SK-N-SH treated with all-trans-retinoic acid at 6 μM for 48 hours (cell line): Measurements from ENCODE around the gene RGS9.

Experiments
- ATAC-seq: fragments of 200-7000 bp; cut with Tn5 transposase; 3 replicates; pipeline ENCODE4 v1.9.1; 2020; ENCODE audit warnings: mild to moderate bottlenecking, moderate library complexity
- BACH2 ChIP-seq: fragments of 250-450 bp; sonication (Bioruptor Pico); IDR thresholded peaks from 2 replicates; pipeline ENCODE4 v1.9.0; 2021; ENCODE audit warnings: mild to moderate bottlenecking, borderline replicate concordance
- CSDC2 ChIP-seq: fragments of 250-450 bp; sonication (Bioruptor Pico); IDR thresholded peaks from 2 replicates; pipeline ENCODE4 v1.5.0; 2020; ENCODE audit warnings: mild to moderate bottlenecking, moderate library complexity
- ESRRG ChIP-seq: fragments of 250-450 bp; sonication (Bioruptor Pico); IDR thresholded peaks from 2 replicates; pipeline ENCODE4 v1.6.1; 2021; ENCODE audit warnings: mild to moderate bottlenecking
- GLIS3 ChIP-seq: fragments of 250-450 bp; sonication (Bioruptor Pico); IDR thresholded peaks from 2 replicates; pipeline ENCODE4 v1.5.0; 2020; ENCODE audit warnings: mild to moderate bottlenecking, moderate library complexity
- ISL1 ChIP-seq: fragments of 250-450 bp; sonication (Bioruptor Pico); IDR thresholded peaks from 2 replicates; pipeline ENCODE4 v2.1.2; 2022; ENCODE audit warnings: mild to moderate bottlenecking, moderate library complexity
- PPARA ChIP-seq: fragments of 250-450 bp; sonication (Bioruptor Pico); IDR thresholded peaks from 2 replicates; pipeline ENCODE4 v1.5.0; 2020; ENCODE audit warnings: mild to moderate bottlenecking, borderline replicate concordance
- RARB ChIP-seq: fragments of 250-450 bp; sonication (Bioruptor Pico); IDR thresholded peaks from 2 replicates; pipeline ENCODE4 v1.8.0; 2021; ENCODE audit warnings: mild to moderate bottlenecking, moderate library complexity
- SNAI2 ChIP-seq: fragments of 250-450 bp; sonication (Bioruptor Pico); IDR thresholded peaks from 2 replicates; pipeline ENCODE4 v1.5.0; 2020; ENCODE audit warnings: mild to moderate bottlenecking, moderate library complexity
- TOX ChIP-seq: fragments of 250-450 bp; sonication (Bioruptor Pico); IDR thresholded peaks from 2 replicates; pipeline ENCODE4 v1.8.0; 2021; ENCODE audit warnings: mild to moderate bottlenecking, moderate library complexity, borderline replicate concordance
- ZC3H10 ChIP-seq: fragments of 250-450 bp; sonication (Bioruptor Pico); IDR thresholded peaks from 2 replicates; pipeline ENCODE4 v1.5.1; 2021; ENCODE audit warnings: mild to moderate bottlenecking, moderate library complexity
- ZFP3 ChIP-seq: fragments of 250-450 bp; sonication (Bioruptor Pico); IDR thresholded peaks from 2 replicates; pipeline ENCODE4 v1.5.0; 2020; ENCODE audit warnings: mild to moderate bottlenecking, moderate library complexity
- ZFP30 ChIP-seq: fragments of 450-650 bp; formaldehyde crosslinking; IDR thresholded peaks from 2 replicates; pipeline ENCODE4 v1.5.0; 2022; ENCODE audit warnings: mild to moderate bottlenecking, moderate library complexity
- ZNF565 ChIP-seq: fragments of 450-650 bp; formaldehyde crosslinking; conservative IDR thresholded peaks from 2 replicates; pipeline ENCODE4 v1.5.0; 2020; ENCODE audit warnings: low read depth, mild to moderate bottlenecking, moderate library complexity
- ZNF70 ChIP-seq: fragments of 450-650 bp; formaldehyde crosslinking; IDR thresholded peaks from 2 replicates; pipeline ENCODE4 v1.5.0; 2020; ENCODE audit warnings: mild to moderate bottlenecking, moderate library complexity
- ZNF8 ChIP-seq: fragments of 450-650 bp; formaldehyde crosslinking; IDR thresholded peaks from 2 replicates; pipeline ENCODE4 v1.5.0; 2020; ENCODE audit warnings: mild to moderate bottlenecking, moderate library complexity
- TF ChIP-seq, protein P1 (sequence below): fragments of 250-450 bp; sonication (Bioruptor Pico); IDR thresholded peaks from 2 replicates; pipeline ENCODE4 v1.8.0; 2021; ENCODE audit warnings: low read depth, mild to moderate bottlenecking, moderate library complexity, borderline replicate concordance
- TF ChIP-seq, protein P2 (sequence below): fragments of 250-450 bp; sonication (Bioruptor Pico); IDR thresholded peaks from 2 replicates; pipeline ENCODE4 v1.8.0; 2020; ENCODE audit warnings: mild to moderate bottlenecking, moderate library complexity, borderline replicate concordance
- TF ChIP-seq, protein P3 (sequence below): fragments of 250-450 bp; sonication (Bioruptor Pico); IDR thresholded peaks from 2 replicates; pipeline ENCODE4 v1.5.1; 2020; ENCODE audit warnings: low read depth, mild to moderate bottlenecking, moderate library complexity
- TF ChIP-seq, protein P4 (sequence below): fragments of 250-450 bp; sonication (Bioruptor Pico); IDR thresholded peaks from 2 replicates; pipeline ENCODE4 v1.5.0; 2020; ENCODE audit warnings: mild to moderate bottlenecking, moderate library complexity
- TF ChIP-seq, protein P5 (sequence below): fragments of 250-450 bp; sonication (Bioruptor Pico); IDR thresholded peaks from 2 replicates; pipeline ENCODE4 v1.5.1; 2021; ENCODE audit warnings: mild to moderate bottlenecking, moderate library complexity

The RGS9 gene

DNA sequence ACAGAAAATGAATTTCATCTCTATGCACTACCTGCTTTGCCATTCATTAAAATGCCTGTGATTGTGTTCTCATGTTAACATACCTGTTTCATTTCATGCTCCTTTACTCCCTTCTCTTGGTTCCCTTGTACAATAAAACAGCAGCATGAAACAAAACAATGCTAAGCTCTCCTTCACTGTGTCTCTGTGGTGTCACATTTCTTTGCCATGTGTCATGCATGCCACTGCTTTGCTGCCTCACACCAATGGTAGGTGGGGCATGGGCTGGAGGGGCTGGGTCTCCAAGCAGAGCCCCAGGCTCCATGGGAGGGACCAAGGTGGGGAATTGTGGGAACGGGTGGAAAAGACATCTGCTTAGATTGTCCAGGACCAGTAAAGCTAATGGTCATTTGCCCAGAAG is 83.6 kb downstream of the RGS9 start (continued):
- TF ChIP-seq, protein P1, sequence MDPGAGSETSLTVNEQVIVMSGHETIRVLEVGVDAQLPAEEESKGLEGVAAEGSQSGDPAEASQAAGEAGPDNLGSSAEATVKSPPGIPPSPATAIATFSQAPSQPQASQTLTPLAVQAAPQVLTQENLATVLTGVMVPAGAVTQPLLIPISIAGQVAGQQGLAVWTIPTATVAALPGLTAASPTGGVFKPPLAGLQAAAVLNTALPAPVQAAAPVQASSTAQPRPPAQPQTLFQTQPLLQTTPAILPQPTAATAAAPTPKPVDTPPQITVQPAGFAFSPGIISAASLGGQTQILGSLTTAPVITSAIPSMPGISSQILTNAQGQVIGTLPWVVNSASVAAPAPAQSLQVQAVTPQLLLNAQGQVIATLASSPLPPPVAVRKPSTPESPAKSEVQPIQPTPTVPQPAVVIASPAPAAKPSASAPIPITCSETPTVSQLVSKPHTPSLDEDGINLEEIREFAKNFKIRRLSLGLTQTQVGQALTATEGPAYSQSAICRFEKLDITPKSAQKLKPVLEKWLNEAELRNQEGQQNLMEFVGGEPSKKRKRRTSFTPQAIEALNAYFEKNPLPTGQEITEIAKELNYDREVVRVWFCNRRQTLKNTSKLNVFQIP (CRISPR knock-in tag): no peak

DNA sequence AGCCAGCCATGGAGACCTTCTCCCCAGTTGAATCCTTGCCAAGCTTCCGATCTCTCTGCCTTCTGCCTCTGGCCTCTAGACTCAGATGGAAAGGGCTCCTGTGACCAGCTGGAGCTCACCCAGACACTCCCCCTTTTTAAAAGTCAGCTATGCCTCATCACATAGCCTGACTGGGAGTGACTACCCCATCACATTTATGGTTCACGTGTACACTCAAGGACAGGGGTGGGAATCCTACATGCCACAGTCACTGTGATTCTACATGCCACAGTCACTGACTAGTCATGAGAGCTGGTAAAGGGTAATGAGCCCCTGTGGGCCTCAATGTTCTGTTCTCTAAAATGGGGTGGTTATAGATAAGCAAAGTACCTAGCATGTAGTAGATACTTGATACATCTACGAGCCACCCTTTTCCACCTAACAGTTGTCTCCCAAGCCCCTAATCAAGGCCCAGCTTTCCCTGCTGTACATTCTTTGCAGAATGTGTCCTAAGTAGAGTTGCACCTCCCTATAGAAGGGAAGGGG is 85.1 kb downstream of the RGS9 start:
- ATAC-seq: no peak
- no peak for TF ChIP-seq ZNF565 (CRISPR knock-in tag)
- TF ChIP-seq CSDC2 (CRISPR knock-in tag): no peak
- TF ChIP-seq TOX (CRISPR knock-in tag): no peak
- TF ChIP-seq ZFP30: no peak
- TF ChIP-seq PPARA: no peak
- TF ChIP-seq SNAI2 (CRISPR knock-in tag): no peak
- TF ChIP-seq RARB (CRISPR knock-in tag): no peak
- TF ChIP-seq, protein P1 (CRISPR knock-in tag): no peak
- TF ChIP-seq, protein P2, sequence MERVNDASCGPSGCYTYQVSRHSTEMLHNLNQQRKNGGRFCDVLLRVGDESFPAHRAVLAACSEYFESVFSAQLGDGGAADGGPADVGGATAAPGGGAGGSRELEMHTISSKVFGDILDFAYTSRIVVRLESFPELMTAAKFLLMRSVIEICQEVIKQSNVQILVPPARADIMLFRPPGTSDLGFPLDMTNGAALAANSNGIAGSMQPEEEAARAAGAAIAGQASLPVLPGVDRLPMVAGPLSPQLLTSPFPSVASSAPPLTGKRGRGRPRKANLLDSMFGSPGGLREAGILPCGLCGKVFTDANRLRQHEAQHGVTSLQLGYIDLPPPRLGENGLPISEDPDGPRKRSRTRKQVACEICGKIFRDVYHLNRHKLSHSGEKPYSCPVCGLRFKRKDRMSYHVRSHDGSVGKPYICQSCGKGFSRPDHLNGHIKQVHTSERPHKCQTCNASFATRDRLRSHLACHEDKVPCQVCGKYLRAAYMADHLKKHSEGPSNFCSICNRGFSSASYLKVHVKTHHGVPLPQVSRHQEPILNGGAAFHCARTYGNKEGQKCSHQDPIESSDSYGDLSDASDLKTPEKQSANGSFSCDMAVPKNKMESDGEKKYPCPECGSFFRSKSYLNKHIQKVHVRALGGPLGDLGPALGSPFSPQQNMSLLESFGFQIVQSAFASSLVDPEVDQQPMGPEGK (CRISPR knock-in tag): no peak
- TF ChIP-seq, protein P3, sequence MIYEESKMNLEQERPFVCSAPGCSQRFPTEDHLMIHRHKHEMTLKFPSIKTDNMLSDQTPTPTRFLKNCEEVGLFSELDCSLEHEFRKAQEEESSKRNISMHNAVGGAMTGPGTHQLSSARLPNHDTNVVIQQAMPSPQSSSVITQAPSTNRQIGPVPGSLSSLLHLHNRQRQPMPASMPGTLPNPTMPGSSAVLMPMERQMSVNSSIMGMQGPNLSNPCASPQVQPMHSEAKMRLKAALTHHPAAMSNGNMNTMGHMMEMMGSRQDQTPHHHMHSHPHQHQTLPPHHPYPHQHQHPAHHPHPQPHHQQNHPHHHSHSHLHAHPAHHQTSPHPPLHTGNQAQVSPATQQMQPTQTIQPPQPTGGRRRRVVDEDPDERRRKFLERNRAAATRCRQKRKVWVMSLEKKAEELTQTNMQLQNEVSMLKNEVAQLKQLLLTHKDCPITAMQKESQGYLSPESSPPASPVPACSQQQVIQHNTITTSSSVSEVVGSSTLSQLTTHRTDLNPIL (CRISPR knock-in tag): no peak
- TF ChIP-seq ZC3H10: no peak
- TF ChIP-seq ISL1 (CRISPR knock-in tag): no peak
- TF ChIP-seq, protein P4, sequence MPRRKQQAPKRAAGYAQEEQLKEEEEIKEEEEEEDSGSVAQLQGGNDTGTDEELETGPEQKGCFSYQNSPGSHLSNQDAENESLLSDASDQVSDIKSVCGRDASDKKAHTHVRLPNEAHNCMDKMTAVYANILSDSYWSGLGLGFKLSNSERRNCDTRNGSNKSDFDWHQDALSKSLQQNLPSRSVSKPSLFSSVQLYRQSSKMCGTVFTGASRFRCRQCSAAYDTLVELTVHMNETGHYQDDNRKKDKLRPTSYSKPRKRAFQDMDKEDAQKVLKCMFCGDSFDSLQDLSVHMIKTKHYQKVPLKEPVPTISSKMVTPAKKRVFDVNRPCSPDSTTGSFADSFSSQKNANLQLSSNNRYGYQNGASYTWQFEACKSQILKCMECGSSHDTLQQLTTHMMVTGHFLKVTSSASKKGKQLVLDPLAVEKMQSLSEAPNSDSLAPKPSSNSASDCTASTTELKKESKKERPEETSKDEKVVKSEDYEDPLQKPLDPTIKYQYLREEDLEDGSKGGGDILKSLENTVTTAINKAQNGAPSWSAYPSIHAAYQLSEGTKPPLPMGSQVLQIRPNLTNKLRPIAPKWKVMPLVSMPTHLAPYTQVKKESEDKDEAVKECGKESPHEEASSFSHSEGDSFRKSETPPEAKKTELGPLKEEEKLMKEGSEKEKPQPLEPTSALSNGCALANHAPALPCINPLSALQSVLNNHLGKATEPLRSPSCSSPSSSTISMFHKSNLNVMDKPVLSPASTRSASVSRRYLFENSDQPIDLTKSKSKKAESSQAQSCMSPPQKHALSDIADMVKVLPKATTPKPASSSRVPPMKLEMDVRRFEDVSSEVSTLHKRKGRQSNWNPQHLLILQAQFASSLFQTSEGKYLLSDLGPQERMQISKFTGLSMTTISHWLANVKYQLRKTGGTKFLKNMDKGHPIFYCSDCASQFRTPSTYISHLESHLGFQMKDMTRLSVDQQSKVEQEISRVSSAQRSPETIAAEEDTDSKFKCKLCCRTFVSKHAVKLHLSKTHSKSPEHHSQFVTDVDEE (CRISPR knock-in tag): no peak

DNA sequence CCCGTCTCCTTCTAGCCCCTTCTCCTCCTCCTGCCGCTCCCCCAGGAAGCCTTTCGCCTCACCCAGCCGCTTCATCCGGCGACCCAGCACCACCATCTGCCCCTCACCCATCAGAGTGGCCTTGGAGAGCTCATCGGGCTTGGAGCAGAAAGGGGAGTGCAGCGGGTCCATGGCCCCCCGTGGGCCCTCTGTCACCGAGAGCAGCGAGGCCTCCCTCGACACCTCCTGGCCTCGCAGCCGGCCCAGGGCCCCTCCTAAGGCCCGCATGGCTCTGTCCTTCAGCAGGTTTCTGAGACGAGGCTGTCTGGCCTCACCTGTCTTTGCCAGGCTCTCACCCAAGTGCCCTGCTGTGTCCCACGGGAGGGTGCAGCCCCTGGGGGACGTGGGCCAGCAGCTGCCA is 87.9 kb downstream of the RGS9 start:
- ATAC-seq: no peak
- no peak for TF ChIP-seq RARB (CRISPR knock-in tag)
- no peak for TF ChIP-seq ZNF8 (CRISPR knock-in tag)
- TF ChIP-seq, protein P5, sequence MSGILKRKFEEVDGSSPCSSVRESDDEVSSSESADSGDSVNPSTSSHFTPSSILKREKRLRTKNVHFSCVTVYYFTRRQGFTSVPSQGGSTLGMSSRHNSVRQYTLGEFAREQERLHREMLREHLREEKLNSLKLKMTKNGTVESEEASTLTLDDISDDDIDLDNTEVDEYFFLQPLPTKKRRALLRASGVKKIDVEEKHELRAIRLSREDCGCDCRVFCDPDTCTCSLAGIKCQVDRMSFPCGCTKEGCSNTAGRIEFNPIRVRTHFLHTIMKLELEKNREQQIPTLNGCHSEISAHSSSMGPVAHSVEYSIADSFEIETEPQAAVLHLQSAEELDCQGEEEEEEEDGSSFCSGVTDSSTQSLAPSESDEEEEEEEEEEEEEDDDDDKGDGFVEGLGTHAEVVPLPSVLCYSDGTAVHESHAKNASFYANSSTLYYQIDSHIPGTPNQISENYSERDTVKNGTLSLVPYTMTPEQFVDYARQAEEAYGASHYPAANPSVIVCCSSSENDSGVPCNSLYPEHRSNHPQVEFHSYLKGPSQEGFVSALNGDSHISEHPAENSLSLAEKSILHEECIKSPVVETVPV (CRISPR knock-in tag): no peak
- TF ChIP-seq BACH2: no peak
- no peak for TF ChIP-seq SNAI2 (CRISPR knock-in tag)
- TF ChIP-seq, protein P1 (CRISPR knock-in tag): no peak
- no peak for TF ChIP-seq ESRRG (CRISPR knock-in tag)
- no peak for TF ChIP-seq ZFP3
- TF ChIP-seq ZFP30: no peak
- TF ChIP-seq ZNF70: no peak
- TF ChIP-seq ZC3H10: no peak
- TF ChIP-seq GLIS3: no peak
- TF ChIP-seq ISL1 (CRISPR knock-in tag): no peak
- no peak for TF ChIP-seq TOX (CRISPR knock-in tag)
- TF ChIP-seq ZNF565 (CRISPR knock-in tag): no peak
- TF ChIP-seq, protein P2 (CRISPR knock-in tag): no peak
